GM12865 (cell line): ENCODE measurements around the gene GNAT1.

Experiments used
- DNase-seq: peaks from one replicate; pipeline ENCODE4 v3.0.0; 2010; ENCODE audit warnings: low read depth
- H3K4me3 ChIP-seq: 2 replicates; pipeline ENCODE4 v1.5.1; 2011; ENCODE audit warnings: mild to moderate bottlenecking, low read depth, low read length, control low read depth
- TF ChIP-seq, protein P1 (sequence below): IDR thresholded peaks from 2 replicates; pipeline ENCODE4 v1.5.1; 2011; ENCODE audit warnings: low read length, control low read depth, low read depth, inconsistent platforms; ENCODE audit not compliant: insufficient read depth; ENCODE audit errors: missing control alignments

GNAT1 gene

GRCh38 chr3:50171540-50172301, 19.7 kb upstream of the GNAT1 start:
- DNase-seq: no peak
- H3K4me3 ChIP-seq: no peak overlapping the region
- TF ChIP-seq, protein P1, sequence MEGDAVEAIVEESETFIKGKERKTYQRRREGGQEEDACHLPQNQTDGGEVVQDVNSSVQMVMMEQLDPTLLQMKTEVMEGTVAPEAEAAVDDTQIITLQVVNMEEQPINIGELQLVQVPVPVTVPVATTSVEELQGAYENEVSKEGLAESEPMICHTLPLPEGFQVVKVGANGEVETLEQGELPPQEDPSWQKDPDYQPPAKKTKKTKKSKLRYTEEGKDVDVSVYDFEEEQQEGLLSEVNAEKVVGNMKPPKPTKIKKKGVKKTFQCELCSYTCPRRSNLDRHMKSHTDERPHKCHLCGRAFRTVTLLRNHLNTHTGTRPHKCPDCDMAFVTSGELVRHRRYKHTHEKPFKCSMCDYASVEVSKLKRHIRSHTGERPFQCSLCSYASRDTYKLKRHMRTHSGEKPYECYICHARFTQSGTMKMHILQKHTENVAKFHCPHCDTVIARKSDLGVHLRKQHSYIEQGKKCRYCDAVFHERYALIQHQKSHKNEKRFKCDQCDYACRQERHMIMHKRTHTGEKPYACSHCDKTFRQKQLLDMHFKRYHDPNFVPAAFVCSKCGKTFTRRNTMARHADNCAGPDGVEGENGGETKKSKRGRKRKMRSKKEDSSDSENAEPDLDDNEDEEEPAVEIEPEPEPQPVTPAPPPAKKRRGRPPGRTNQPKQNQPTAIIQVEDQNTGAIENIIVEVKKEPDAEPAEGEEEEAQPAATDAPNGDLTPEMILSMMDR: no peak

DNA sequence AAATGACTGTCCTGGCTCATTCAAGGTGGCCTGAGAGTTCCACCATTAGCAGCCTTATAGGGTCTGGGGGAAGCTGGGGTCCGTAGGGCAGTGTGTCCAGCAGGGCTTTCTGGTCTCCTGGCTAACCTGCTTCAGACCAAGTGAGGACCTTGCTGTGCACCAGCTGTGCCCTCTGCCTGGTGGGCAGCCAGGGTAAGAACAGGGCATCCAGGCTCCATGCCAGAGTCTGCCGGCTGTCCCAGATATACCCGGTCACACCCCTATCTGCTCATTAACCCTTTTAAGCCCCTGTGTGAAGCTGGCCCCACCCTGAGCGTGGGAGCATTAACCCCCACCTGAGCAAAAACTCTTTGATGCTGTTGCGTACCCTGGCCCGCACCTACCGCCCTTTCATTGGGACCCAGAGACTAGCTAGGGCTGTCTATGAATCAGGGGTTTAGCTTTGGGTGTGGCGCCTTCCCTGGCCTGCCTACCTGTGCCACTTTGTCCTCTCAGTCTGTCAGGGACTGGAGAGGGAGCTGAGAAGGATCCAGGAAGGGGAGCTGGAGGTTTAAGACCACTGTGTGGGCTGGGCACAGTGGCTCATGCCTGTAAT, 18.7 kb upstream of the GNAT1 start:
- TF ChIP-seq, protein P1: no peak
- DNase-seq: no peak
- no peak overlapping the region for H3K4me3 ChIP-seq

DNA sequence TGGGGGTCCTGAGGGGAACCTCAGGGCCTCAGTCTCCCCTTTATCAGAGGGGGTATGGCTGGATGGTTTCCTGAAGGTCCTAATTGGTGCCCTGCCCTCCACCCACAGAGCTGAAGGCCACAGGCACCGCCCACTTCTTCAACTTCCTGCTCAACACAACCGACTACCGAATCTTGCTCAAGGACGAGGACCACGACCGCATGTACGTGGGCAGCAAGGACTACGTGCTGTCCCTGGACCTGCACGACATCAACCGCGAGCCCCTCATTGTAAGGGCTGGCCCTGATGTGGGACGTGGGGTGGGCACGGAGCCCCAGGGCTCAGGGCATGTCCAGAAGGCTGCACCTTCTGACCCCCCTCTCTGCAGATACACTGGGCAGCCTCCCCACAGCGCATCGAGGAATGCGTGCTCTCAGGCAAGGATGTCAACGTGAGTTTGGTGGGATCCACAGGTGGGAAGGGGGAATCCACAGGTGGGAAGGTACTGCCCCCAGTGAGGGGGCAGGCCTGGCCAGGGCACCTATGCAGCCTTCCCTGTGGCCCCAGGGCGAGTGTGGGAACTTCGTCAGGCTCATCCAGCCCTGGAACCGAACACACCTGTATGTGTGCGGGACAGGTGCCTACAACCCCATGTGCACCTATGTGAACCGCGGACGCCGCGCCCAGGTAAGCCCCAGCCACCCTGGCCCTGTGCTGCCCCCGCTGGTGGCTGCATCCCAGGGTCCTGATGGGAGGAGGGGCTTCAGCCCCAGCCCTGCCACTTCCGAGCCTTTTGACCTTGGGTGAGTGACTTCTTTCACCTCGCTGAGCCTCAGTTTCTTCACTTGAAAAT, 17.5 kb upstream of the GNAT1 start:
- H3K4me3 ChIP-seq: no peak overlapping the region
- TF ChIP-seq, protein P1: no peak
- no peak for DNase-seq

- TF ChIP-seq, protein P1: no peak
- H3K4me3 ChIP-seq: no peak overlapping the region
- DNase-seq: no peak
Observed at GRCh38 chr3:50174517-50174895, 16.9 kb upstream of the GNAT1 start.

GRCh38 chr3:50174947-50175524, 16.4 kb upstream of the GNAT1 start:
- TF ChIP-seq, protein P1: no peak
- no peak overlapping the region for H3K4me3 ChIP-seq
- no peak for DNase-seq

- H3K4me3 ChIP-seq: no peak overlapping the region
- no peak for DNase-seq
- TF ChIP-seq, protein P1: no peak
Observed at GRCh38 chr3:50177346-50177745, 14.1 kb upstream of the GNAT1 start.
